HUES6 (cell line): ENCODE measurements around the gene MYO3A.
"Not testable (repeated sequence)": the region's sequence is repeated elsewhere in the genome, so short reads cannot be mapped to it uniquely, and the experiment has no call there.

ENCODE experiments used
- H3K27ac ChIP-seq: 2 replicates; pipeline ENCODE4 v1.7.0; 2013; ENCODE audit warnings: low read depth, mild to moderate bottlenecking, low read length, inconsistent platforms
- H3K27me3 ChIP-seq: 2 replicates; pipeline ENCODE4 v1.6.1; 2013; ENCODE audit warnings: low read length; ENCODE audit not compliant: control insufficient read depth, insufficient read depth
- H3K36me3 ChIP-seq: 2 replicates; pipeline ENCODE4 v1.6.1; 2013; ENCODE audit warnings: low read length; ENCODE audit not compliant: control insufficient read depth, insufficient read depth
- H3K4me1 ChIP-seq: 2 replicates; pipeline ENCODE4 v1.6.1; 2013; ENCODE audit warnings: low read length; ENCODE audit not compliant: control insufficient read depth, insufficient read depth
- H3K4me3 ChIP-seq: 2 replicates; pipeline ENCODE4 v1.5.1; 2013; ENCODE audit warnings: low read depth, low read length
- H3K9ac ChIP-seq: one replicate; pipeline ENCODE4 v1.6.1; 2013; ENCODE audit warnings: mild to moderate bottlenecking, low read length
- H3K9me3 ChIP-seq: 2 replicates; pipeline ENCODE4 v1.6.1; 2013; ENCODE audit warnings: low read depth, low read length; ENCODE audit not compliant: control insufficient read depth, insufficient read depth

The MYO3A gene

GRCh38 chr10:25982107-25982506, 48.1 kb downstream of the MYO3A start:
- Histone ChIP-seq H3K9ac (no peak overlapping the region), H3K4me1 (no peaks in the 10 kb centered on the region), H3K27me3 (no peaks in the 10 kb centered on the region)

GRCh38 chr10:25988583-25988982, 54.6 kb downstream of the MYO3A start:
- no peaks in the 10 kb centered on the region for H3K4me1 ChIP-seq
- no peak overlapping the region for H3K4me3 ChIP-seq
- peaks cover 7% of the 10 kb centered on the region; the same call in 1 of the 2 replicates for H3K9me3 ChIP-seq
- H3K27ac ChIP-seq: no peak overlapping the region
- no peak overlapping the region for H3K9ac ChIP-seq
- H3K27me3 ChIP-seq: no peaks in the 10 kb centered on the region
- H3K36me3 ChIP-seq: no peaks in the 10 kb centered on the region

More at GRCh38 chr10:25982107-25982506, 48.1 kb downstream of the MYO3A start:
- no peak overlapping the region for H3K27ac ChIP-seq
- H3K4me3 ChIP-seq: no peak overlapping the region
- peaks cover 12% of the 10 kb centered on the region; the same call in 1 of the 2 replicates for H3K36me3 ChIP-seq
- H3K9me3 ChIP-seq: peaks cover 19% of the 10 kb centered on the region; the same call in 1 of the 2 replicates

- Histone ChIP-seq H3K27me3 (no peaks in the 10 kb centered on the region), H3K36me3 (no peaks in the 10 kb centered on the region), H3K9ac (no peak overlapping the region), H3K27ac (no peak overlapping the region), H3K4me3 (no peak overlapping the region), H3K4me1 (no peaks in the 10 kb centered on the region), H3K9me3 (0 out of 2 replicates have a peak, but pooled peaks cover under 1% of the 10 kb centered on the region)
Measured at GRCh38 chr10:25989951-25990350, 55.9 kb downstream of the MYO3A start.

GRCh38 chr10:25999295-25999981, 65.4 kb downstream of the MYO3A start:
- H3K9ac ChIP-seq: no peak overlapping the region
- no peak overlapping the region for H3K4me3 ChIP-seq
- no peaks in the 10 kb centered on the region for H3K4me1 ChIP-seq
- no peak overlapping the region for H3K27ac ChIP-seq
- H3K36me3 ChIP-seq: no peaks in the 10 kb centered on the region
- no peaks in the 10 kb centered on the region for H3K9me3 ChIP-seq
- no peaks in the 10 kb centered on the region for H3K27me3 ChIP-seq

GRCh38 chr10:26000971-26001370, 66.9 kb downstream of the MYO3A start:
- Histone ChIP-seq H3K9me3 (no peaks in the 10 kb centered on the region), H3K9ac (no peak overlapping the region), H3K27me3 (no peaks in the 10 kb centered on the region), H3K27ac (no peak overlapping the region), H3K4me1 (no peaks in the 10 kb centered on the region), H3K36me3 (no peaks in the 10 kb centered on the region), H3K4me3 (no peak overlapping the region)

- not testable (repeated sequence) for H3K27ac ChIP-seq, H3K9me3 ChIP-seq, H3K4me1 ChIP-seq, H3K27me3 ChIP-seq, H3K4me3 ChIP-seq, H3K9ac ChIP-seq, H3K36me3 ChIP-seq
Measured at GRCh38 chr10:26002466-26002865, 68.4 kb downstream of the MYO3A start.

- H3K4me1 ChIP-seq: peaks cover 9% of the 10 kb centered on the region
Measured at GRCh38 chr10:26015092-26015491, 81.1 kb downstream of the MYO3A start.

GRCh38 chr10:26022831-26023230, 88.8 kb downstream of the MYO3A start:
- Histone ChIP-seq H3K27me3 (no peaks in the 10 kb centered on the region), H3K36me3 (0 out of 2 replicates have a peak, but pooled peaks cover 2% of the 10 kb centered on the region), H3K9ac (no peak overlapping the region), H3K9me3 (no peaks in the 10 kb centered on the region), H3K27ac (no peak overlapping the region), H3K4me3 (no peak overlapping the region), H3K4me1 (0 out of 2 replicates have a peak, but pooled peaks cover 5% of the 10 kb centered on the region)

More at GRCh38 chr10:26015092-26015491, 81.1 kb downstream of the MYO3A start:
- H3K4me3 ChIP-seq: no peak overlapping the region
- no peaks in the 10 kb centered on the region for H3K27me3 ChIP-seq
- H3K9ac ChIP-seq: no peak overlapping the region
- no peaks in the 10 kb centered on the region for H3K36me3 ChIP-seq
- H3K9me3 ChIP-seq: no peaks in the 10 kb centered on the region
- H3K27ac ChIP-seq: no peak overlapping the region

GRCh38 chr10:26024303-26024702, 90.3 kb downstream of the MYO3A start:
- Histone ChIP-seq H3K36me3 (0 out of 2 replicates have a peak, but pooled peaks cover 2% of the 10 kb centered on the region), H3K9me3 (no peaks in the 10 kb centered on the region), H3K27ac (no peak overlapping the region), H3K4me1 (0 out of 2 replicates have a peak, but pooled peaks cover 5% of the 10 kb centered on the region), H3K27me3 (no peaks in the 10 kb centered on the region), H3K9ac (no peak overlapping the region), H3K4me3 (no peak overlapping the region)

GRCh38 chr10:26025523-26025922, 91.5 kb downstream of the MYO3A start:
- Histone ChIP-seq H3K36me3 (0 out of 2 replicates have a peak, but pooled peaks cover 2% of the 10 kb centered on the region), H3K4me3 (no peak overlapping the region), H3K4me1 (peaks cover 7% of the 10 kb centered on the region; the same call in 1 of the 2 replicates), H3K27me3 (no peaks in the 10 kb centered on the region), H3K9me3 (no peaks in the 10 kb centered on the region), H3K27ac (peak overlapping the region; percentile 0; the same call in 1 of the 2 replicates), H3K9ac (no peak overlapping the region)

GRCh38 chr10:26029858-26030257, 95.8 kb downstream of the MYO3A start:
- no peaks in the 10 kb centered on the region; the same call in 1 of the 2 replicates for H3K36me3 ChIP-seq
- no peak overlapping the region for H3K27ac ChIP-seq
- H3K4me1 ChIP-seq: peaks cover 7% of the 10 kb centered on the region; the same call in 1 of the 2 replicates
- no peak overlapping the region for H3K9ac ChIP-seq
- H3K27me3 ChIP-seq: no peaks in the 10 kb centered on the region
- no peaks in the 10 kb centered on the region for H3K9me3 ChIP-seq
- H3K4me3 ChIP-seq: no peak overlapping the region
